Measurements from ENCODE around the gene SORBS1.

The SORBS1 gene

DNA sequence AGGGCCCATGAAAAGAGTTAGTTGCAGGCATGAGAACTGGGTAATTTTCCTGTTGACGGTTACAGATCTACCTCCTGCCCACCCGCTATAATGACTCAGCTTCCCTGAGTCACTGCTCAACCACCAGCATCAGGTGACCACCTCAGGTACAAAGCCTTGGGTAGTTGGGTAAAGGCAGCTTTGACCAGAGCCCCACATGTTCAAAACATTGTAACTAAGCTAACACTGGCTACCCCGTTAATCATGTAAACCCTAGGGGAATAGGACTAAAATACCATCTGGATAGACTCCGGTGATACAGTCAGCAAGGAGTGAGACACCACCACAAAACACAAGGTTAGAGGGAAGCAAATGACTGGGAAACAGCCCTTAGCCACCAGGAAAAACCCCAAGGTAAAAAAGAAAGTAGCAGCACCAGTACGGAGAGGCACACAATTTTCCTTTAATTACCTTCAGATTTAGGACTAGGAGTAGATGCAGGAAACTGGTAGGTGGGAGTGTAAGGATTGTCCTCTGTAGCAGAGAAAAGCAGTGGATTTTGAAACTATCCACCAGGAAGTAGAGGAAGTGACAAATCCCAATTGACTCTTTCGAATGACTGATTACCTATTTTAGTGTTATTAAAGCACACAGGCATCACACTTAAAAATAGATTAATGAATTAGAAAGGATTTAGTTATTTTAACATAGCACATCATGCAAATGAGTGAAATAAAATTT is 166.8 kb downstream of the SORBS1 start:
- TF ChIP-seq, protein P1, sequence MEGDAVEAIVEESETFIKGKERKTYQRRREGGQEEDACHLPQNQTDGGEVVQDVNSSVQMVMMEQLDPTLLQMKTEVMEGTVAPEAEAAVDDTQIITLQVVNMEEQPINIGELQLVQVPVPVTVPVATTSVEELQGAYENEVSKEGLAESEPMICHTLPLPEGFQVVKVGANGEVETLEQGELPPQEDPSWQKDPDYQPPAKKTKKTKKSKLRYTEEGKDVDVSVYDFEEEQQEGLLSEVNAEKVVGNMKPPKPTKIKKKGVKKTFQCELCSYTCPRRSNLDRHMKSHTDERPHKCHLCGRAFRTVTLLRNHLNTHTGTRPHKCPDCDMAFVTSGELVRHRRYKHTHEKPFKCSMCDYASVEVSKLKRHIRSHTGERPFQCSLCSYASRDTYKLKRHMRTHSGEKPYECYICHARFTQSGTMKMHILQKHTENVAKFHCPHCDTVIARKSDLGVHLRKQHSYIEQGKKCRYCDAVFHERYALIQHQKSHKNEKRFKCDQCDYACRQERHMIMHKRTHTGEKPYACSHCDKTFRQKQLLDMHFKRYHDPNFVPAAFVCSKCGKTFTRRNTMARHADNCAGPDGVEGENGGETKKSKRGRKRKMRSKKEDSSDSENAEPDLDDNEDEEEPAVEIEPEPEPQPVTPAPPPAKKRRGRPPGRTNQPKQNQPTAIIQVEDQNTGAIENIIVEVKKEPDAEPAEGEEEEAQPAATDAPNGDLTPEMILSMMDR (IDR thresholded peaks at IDR 0.05; ENCODE audit: low read depth, low read length), result no peak
- H3K4me3 ChIP-seq (ENCODE audit: low read depth, low read length), result no peak overlapping the region

DNA sequence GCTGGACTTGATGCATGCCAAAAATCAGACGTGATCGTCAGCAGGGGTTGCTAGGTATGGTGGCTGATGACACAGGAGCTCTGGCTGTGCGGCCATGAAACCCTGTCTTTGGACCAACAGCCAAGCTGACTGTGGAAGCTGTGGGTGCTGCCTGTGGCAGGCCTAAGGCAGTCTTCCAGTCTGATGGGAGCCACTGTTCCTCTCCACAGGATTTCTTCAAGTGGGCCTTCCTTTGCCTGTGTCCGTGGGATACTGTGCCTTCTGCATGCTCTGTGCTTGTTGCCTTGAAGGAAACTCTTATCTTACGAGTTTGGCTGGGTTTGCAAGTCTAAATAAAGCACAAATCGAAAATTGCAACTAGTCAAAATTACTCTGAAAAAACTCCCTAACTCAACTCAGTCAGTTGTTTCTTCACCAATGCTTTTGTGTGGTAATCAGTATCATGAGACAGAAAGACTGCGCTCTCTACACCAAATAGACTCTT is 168.4 kb downstream of the SORBS1 start:
- no peak overlapping the region for H3K4me3 ChIP-seq (ENCODE audit: low read depth, low read length)
- TF ChIP-seq, protein P1 (IDR thresholded peaks at IDR 0.05; ENCODE audit: low read depth, low read length), result no peak

DNA sequence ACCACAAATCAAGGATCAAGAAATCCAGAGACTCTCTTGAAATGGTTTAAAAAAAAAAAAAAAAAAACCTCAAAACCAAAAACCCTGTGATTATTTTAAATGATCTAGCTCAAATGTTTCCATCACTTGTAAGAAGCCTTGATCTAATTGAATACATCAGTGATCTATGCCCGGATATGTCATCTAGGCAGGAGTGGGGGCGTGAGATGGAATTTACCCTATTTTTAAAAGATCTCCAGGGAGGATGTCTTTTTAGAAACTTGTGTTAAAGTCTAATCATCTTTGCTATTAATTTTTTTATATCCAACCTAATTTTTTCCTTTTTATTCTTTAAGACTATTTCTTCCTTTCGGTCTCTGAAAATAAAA is 169.0 kb downstream of the SORBS1 start:
- no peak overlapping the region for H3K4me3 ChIP-seq (ENCODE audit: low read depth, low read length)
- TF ChIP-seq, protein P1 (IDR thresholded peaks at IDR 0.05; ENCODE audit: low read depth, low read length), result no peak

DNA sequence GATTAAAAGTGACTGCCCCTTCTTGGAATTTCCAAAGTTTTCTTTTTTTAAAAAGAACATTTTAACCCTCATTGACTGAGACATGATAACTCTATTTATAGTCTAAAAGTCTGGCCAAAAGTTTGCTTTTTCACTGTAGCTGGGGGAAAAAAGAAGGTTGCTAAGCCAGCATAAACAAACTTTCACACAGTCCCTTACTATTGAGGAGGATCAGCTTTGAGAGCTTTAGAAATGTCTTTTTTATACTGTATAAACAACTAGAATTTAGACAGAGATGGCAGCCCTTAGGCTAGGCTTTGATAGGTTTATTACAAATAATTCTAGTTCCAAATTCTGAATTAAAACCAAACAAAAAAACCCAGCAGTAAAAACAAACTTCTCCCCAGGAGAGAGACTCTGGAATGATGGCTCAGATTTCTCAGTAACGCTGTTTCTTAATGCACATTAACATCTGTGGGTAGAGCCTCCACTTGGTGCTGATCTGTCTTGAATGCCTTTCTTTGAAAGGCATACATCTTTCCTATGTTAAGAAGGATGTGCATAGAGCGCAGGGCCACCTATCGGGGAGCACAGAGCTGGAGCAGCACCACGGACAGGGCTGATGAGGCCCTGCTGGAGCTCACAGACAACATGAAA is 169.5 kb downstream of the SORBS1 start:
- H3K4me3 ChIP-seq (ENCODE audit: low read depth, low read length), result no peak overlapping the region
- TF ChIP-seq, protein P1 (IDR thresholded peaks at IDR 0.05; ENCODE audit: low read depth, low read length), result no peak

DNA sequence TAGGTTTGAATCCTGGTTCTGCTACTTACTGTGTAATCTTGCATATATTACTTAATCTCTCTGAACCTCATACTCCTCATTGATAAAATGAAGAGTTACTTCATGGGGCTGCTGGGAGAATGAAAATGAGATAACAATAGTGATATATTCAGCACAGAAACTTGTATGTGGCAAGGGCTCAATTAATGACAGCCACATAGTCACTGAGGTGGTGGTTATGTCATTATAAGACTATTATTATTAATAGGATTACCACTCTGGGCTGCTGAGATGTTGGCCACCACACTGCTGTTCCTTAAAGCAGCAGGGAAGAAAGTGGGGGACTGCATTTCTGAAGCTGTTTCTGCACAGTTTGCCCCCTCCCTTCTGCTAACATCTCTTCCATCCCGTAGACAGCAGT is 170.0 kb downstream of the SORBS1 start:
- H3K4me3 ChIP-seq (ENCODE audit: low read depth, low read length), result no peak overlapping the region
- TF ChIP-seq, protein P1 (IDR thresholded peaks at IDR 0.05; ENCODE audit: low read depth, low read length), result no peak

DNA sequence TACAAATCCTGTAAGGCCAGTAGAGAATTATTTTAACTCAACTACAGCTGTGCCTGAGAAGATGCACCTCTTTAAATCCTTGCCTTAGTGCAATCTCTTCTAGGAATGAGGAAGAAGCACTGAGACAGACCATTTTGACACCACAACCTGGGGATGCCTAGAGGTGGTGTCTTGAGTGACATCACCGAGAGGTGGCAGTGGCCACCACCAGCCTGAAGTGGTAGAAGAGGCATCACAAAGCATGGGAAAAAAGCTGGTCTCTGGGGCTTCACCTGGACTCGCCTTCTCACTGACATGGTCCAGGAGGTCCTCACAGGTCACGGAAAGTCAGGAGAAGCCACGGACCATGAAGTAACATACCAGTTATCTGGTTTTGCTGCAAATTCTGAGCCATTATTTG is 171.2 kb downstream of the SORBS1 start:
- TF ChIP-seq, protein P1 (IDR thresholded peaks at IDR 0.05; ENCODE audit: low read depth, low read length), result no peak
- H3K4me3 ChIP-seq (ENCODE audit: low read depth, low read length), result no peak overlapping the region

DNA sequence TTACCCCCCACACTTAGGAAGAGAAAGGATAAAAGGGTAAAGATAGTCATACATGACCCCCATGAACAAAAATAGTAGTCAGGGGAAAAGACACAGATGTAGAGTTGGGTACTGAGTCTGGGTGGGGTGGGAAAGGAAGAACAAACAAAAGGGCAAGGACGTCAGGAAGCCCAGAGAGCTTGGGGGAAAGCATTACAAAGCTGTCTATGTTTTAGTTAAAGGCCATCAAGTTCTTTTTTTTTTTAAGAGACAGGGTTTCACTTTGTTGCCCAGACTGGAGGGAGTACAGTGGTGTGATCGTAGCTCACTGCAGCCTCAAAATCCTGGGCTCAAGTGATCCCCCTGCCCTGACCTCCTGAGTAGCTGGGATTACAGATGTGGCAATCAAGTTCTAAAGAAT is 172.0 kb downstream of the SORBS1 start:
- TF ChIP-seq, protein P1 (IDR thresholded peaks at IDR 0.05; ENCODE audit: low read depth, low read length), result no peak
- no peak overlapping the region for H3K4me3 ChIP-seq (ENCODE audit: low read depth, low read length)
